HepG2 (cell line): ENCODE measurements around the gene ATP2C2. TPM values are rescaled to one million over a fixed set of nuclear protein-coding genes. Genes with fewer than 3 reads are reported as not detected.

Experiments used
- ATAC-seq: fragments of 200-7000 bp; cut with Tn5 transposase; 3 replicates; pipeline ENCODE4 v1.9.1; 2020; ENCODE audit warnings: mild to moderate bottlenecking, moderate library complexity
- BruUV-seq: library from RNA; stranded (reverse); fragments of 400-500 nt; replicated peaks from 2 replicates; lab custom pipeline; 2021; lab: Mats Ljungman, UMichigan
- CTCF ChIA-PET: fragments of 300-600 bp; formaldehyde crosslinking; extraction: SDS; loops from one replicate; lab custom pipeline; 2021; ENCODE audit warnings: low total read pairs, inconsistent platforms, low intra/inter-chr PET ratio; lab: Yijun Ruan, JAX
- POLR2A ChIA-PET: fragments of 350-600 bp; sonication (Branson Sonifier 250); formaldehyde crosslinking; loops from one replicate; lab custom pipeline; 2020; ENCODE audit warnings: antibody characterized with exemption, inconsistent platforms; lab: Yijun Ruan, JAX
- DNase-seq: peaks from one replicate; pipeline ENCODE4 v3.0.0-alpha.2; 2015; ENCODE audit warnings: low spot score
- FAIRE-seq: peaks from 3 replicates; lab custom pipeline; 2011; peaks lifted over from hg19 to GRCh38; lab: Jason Lieb, UNC
- H2AFZ ChIP-seq: one replicate; pipeline ENCODE4 v1.6.1; 2011; ENCODE audit warnings: low read length, inconsistent platforms
- H3K27ac ChIP-seq: fragments of 300-600 bp; 3 replicates; pipeline ENCODE4 v1.8.0; 2011; ENCODE audit warnings: mixed run types, mild to moderate bottlenecking, mixed read lengths, low read length, inconsistent platforms; ENCODE audit not compliant: insufficient read depth; ENCODE audit errors: extremely low read length
- H3K27me3 ChIP-seq, 2 experiments: fragments of 200-600 bp in 1 of 2; 2 replicates in 1 of 2; 3 replicates in 1 of 2; pipeline versions ENCODE4 v1.6.0 to v1.8.0; 2011; ENCODE audit warnings: low read length in 2 of 2, mild to moderate bottlenecking in 2 of 2, moderate library complexity in 2 of 2, inconsistent platforms in 1 of 2; ENCODE audit not compliant: insufficient read depth in 2 of 2, control insufficient read depth in 1 of 2
- H3K36me3 ChIP-seq, 2 experiments: fragments of 200-600 bp in 1 of 2; replicated peaks in 1 of 2; 2 replicates in 1 of 2; 3 replicates in 1 of 2; pipeline versions ENCODE4 v1.5.1 to v1.8.0; 2011; ENCODE audit warnings: low read length in 2 of 2, inconsistent platforms in 1 of 2; ENCODE audit not compliant: insufficient read depth in 2 of 2, control insufficient read depth in 1 of 2
- H3K4me1 ChIP-seq: 2 replicates; pipeline ENCODE4 v1.5.1; 2012; ENCODE audit warnings: low read length, inconsistent platforms; ENCODE audit not compliant: insufficient read depth
- H3K4me2 ChIP-seq: 2 replicates; pipeline ENCODE4 v1.6.0; 2011; ENCODE audit warnings: low read depth, low read length, inconsistent platforms
- H3K4me3 ChIP-seq, 3 experiments: fragments of 200-600 bp in 1 of 3; sonication (generic), shearing (Covaris generic) in 1 of 3; replicated peaks in 1 of 3; 2 replicates each; pipeline ENCODE4 v1.5.1; 2011 to 2016; ENCODE audit warnings: low read length in 3 of 3, inconsistent platforms in 2 of 3, low read depth in 2 of 3, mild to moderate bottlenecking in 2 of 3, control low read depth in 1 of 3, mixed read lengths in 1 of 3; ENCODE audit not compliant: insufficient read depth in 1 of 3
- H3K79me2 ChIP-seq: one replicate; pipeline ENCODE4 v1.6.1; 2011; ENCODE audit warnings: low read length, inconsistent platforms; ENCODE audit not compliant: insufficient read depth
- H3K9ac ChIP-seq: 2 replicates; pipeline ENCODE4 v1.6.0; 2011; ENCODE audit warnings: mild to moderate bottlenecking, low read depth, low read length, inconsistent platforms; ENCODE audit not compliant: insufficient read depth
- H3K9me3 ChIP-seq: 2 replicates; pipeline ENCODE4 v1.5.1; 2012; ENCODE audit warnings: mild to moderate bottlenecking, low read length
- H4K20me1 ChIP-seq: 2 replicates; pipeline ENCODE4 v1.6.0; 2011; ENCODE audit warnings: inconsistent platforms, mild to moderate bottlenecking, low read length, moderate library complexity; ENCODE audit not compliant: insufficient read depth
- ASH2L ChIP-seq: fragments of 300-600, 200-600 bp; sonication (generic); IDR thresholded peaks from 2 replicates; pipeline ENCODE4 v1.7.0; 2017; ENCODE audit warnings: low read depth, mild to moderate bottlenecking, moderate library complexity, mixed read lengths, low read length; ENCODE audit not compliant: insufficient read length
- GABPA ChIP-seq, 2 experiments: IDR thresholded peaks; 2 replicates each; pipeline ENCODE4 v1.6.1; 2011 to 2016; ENCODE audit warnings: low read depth in 2 of 2, low read length in 1 of 2, missing biosample characterization in 1 of 2, missing genetic modification characterization in 1 of 2
- IKZF1 ChIP-seq: fragments of 450-650 bp; IDR thresholded peaks from 2 replicates; pipeline ENCODE4 v1.7.1; 2016
- NKX3-1 ChIP-seq: sonication (generic); formaldehyde crosslinking; IDR thresholded peaks from 2 replicates; pipeline ENCODE4 v1.5.0; 2020; ENCODE audit warnings: missing genetic modification reagents
- ZFP90 ChIP-seq: sonication (generic); formaldehyde crosslinking; IDR thresholded peaks from 2 replicates; pipeline ENCODE4 v1.8.0; 2022; ENCODE audit warnings: missing genetic modification reagents, mild to moderate bottlenecking, inconsistent platforms, borderline replicate concordance
- ZNF503 ChIP-seq: sonication (generic); formaldehyde crosslinking; IDR thresholded peaks from 2 replicates; pipeline ENCODE4 v1.4.0; 2020; ENCODE audit warnings: missing genetic modification reagents
- ZNF547 ChIP-seq: sonication (generic); formaldehyde crosslinking; IDR thresholded peaks from 2 replicates; pipeline ENCODE4 v1.5.1; 2020; ENCODE audit warnings: mild to moderate bottlenecking, missing genetic modification reagents
- ZNF780A ChIP-seq: sonication (generic); formaldehyde crosslinking; IDR thresholded peaks from 2 replicates; pipeline ENCODE4 v1.8.0; 2022; ENCODE audit warnings: mild to moderate bottlenecking, missing genetic modification reagents, moderate library complexity
- WGBS: methylation state at CpG from one replicate; pipeline ENCODE4 v1.1.6; 2017; ENCODE audit warnings: low lambda C conversion rate; 5-methylcytosine and 5-hydroxymethylcytosine counted together
- in situ Hi-C: cut with HindIII; loops from 2 replicates; pipeline ENCODE4 v1.10.0; 2017; ENCODE audit warnings: low pct_unique_long_range_greater_than_20kb; ENCODE audit not compliant: extremely low pct_ligation_motif_present
- intact Hi-C: fragments of 100-400 bp; cut with micrococcal nuclease; formaldehyde crosslinking; loops from one replicate; pipeline ENCODE4 v1.10.0; 2022; ENCODE audit not compliant: unreplicated experiment
- polyA plus RNA-seq, 8 experiments: library from polyadenylated mRNA; depleted of rRNA in 3 of 8; stranded (reverse) in 7 of 8; unstranded in 1 of 8; fragments of >200 nt; fragmentation: Illumina TruSeq in 4 of 8; extraction: Trizol in 4 of 8; gene quantifications; 2 replicates each; pipeline versions ENCODE4 v1.2.1 to v1.2.3, GENCODE V29; 2011 to 2016; ENCODE audit warnings: low read depth in 4 of 8, missing spikeins in 1 of 8, mixed read lengths in 1 of 8; ENCODE audit not compliant: insufficient read depth in 1 of 8
- total RNA-seq, 5 experiments: library from RNA; depleted of rRNA; stranded (reverse); fragments of >200 nt; fragmentation: Illumina TruSeq; extraction: Trizol; gene quantifications; 2 replicates each; pipeline ENCODE4 v1.2.3, GENCODE V29; 2016; ENCODE audit warnings: low read depth in 1 of 5

Gene ATP2C2
- total and polyA plus RNA-seq, 2 of the 13 experiments (the other 11 are each of a cell fraction or from before 2014, with no cell fraction given): 0.07 TPM; not detected in 1

- H2AFZ ChIP-seq: no peak overlapping the region
- H3K36me3 ChIP-seq: no peaks in the 10 kb centered on the region
- no peak overlapping the region for H3K4me2 ChIP-seq
- no peak overlapping the region for H3K9ac ChIP-seq
- intact Hi-C loops: no loop called here
- no peak overlapping the region for H3K4me3 ChIP-seq
- no peak for TF ChIP-seq ZNF780A (CRISPR knock-in tag)
- no peak for TF ChIP-seq ASH2L
- no peak for TF ChIP-seq GABPA (IDR thresholded peaks at IDR 0.05; ENCODE audit: low read depth, low read length)
- TF ChIP-seq GABPA (CRISPR knock-in tag; IDR thresholded peaks at IDR 0.05; ENCODE audit: low read depth): no peak
- no peak for TF ChIP-seq NKX3-1 (CRISPR knock-in tag)
- TF ChIP-seq ZNF503 (CRISPR knock-in tag): no peak
- no peak for TF ChIP-seq IKZF1
- no peak for TF ChIP-seq ZNF547
- no peak for TF ChIP-seq ZFP90 (CRISPR knock-in tag)
- TF ChIP-seq, all 625 proteins: peak for 0
- CTCF ChIA-PET: no interaction called here
- POLR2A ChIA-PET: no interaction called here
- H3K4me1 ChIP-seq: peaks cover 14% of the 10 kb centered on the region
- no peaks in the 10 kb centered on the region for H4K20me1 ChIP-seq
- BruUV-seq: no TSS peak
- ATAC-seq (no peak), FAIRE-seq (no peak), DNase-seq (no peak)
- H3K79me2 ChIP-seq: no peaks in the 10 kb centered on the region
- no peak overlapping the region for H3K27ac ChIP-seq
- H3K9me3 ChIP-seq: no peaks in the 10 kb centered on the region
- H3K27me3 ChIP-seq: peaks cover 3 to 49% of the 10 kb centered on the region in 2 experiments; a peak in 4 of 5 replicates
- 44% methylated on average over 15 of the region's 19 CpGs for WGBS
- in situ Hi-C loops: no loop called here
These were observed 36.8 kb downstream of the ATP2C2 start for GRCh38 chr16:84404936-84405639.
